Spleen (tissue), 7 donors: Measurements from ENCODE around the gene SACM1L.

Experiments used
- CTCF ChIP-seq, 11 experiments: fragments of 200-600 bp in 7 of 11; fragments of 450-650 bp in 4 of 11; sonication (generic) in 4 of 11; IDR thresholded peaks in 8 of 11; conservative IDR thresholded peaks in 3 of 11; 1 replicate in 7 of 11; 2 replicates in 4 of 11; pipeline versions ENCODE4 v1.4.0 to v1.8.0; 2016 to 2021; ENCODE audit warnings: antibody characterized with exemption in 11 of 11, inconsistent platforms in 4 of 11, mild to moderate bottlenecking in 1 of 11
- POLR2A ChIP-seq, 3 donors: fragments of 450-650 bp; IDR thresholded peaks; one replicate each; pipeline ENCODE4 v1.5.1; 2017; ENCODE audit warnings: antibody characterized with exemption in 3 of 3, mild to moderate bottlenecking in 1 of 3
- donor health status: DM: no; HTN: no; CAD: no; lungs with moderate emphysema.
- donor health status: DM: no; HTN: no; CAD: no.
- donor health status: DM: no; HTN: no; CAD: no.

GRCh38 chr3:45775571-45776300, 86.5 kb downstream of the SACM1L start:
- TF ChIP-seq CTCF (IDR thresholded peaks at IDR 0.05 in 8 of 11, conservative IDR thresholded peaks at IDR 0.05 in 3 of 11) (no peak), POLR2A (IDR thresholded peaks at IDR 0.05) (no peak)
